HTERT RPE-1 (cell line): ENCODE data around the gene AACS.
"Not testable (repeated sequence)": the region's sequence is repeated elsewhere in the genome, so short reads cannot be mapped to it uniquely, and the experiment has no call there.

Source experiments
- in situ Hi-C: fragments of 300-500 bp; cut with MboI; formaldehyde crosslinking; loops from 4 replicates; pipeline ENCODE4 v1.14.3; 2020; ENCODE audit warnings: low sequenced_read_pairs

The AACS gene

DNA sequence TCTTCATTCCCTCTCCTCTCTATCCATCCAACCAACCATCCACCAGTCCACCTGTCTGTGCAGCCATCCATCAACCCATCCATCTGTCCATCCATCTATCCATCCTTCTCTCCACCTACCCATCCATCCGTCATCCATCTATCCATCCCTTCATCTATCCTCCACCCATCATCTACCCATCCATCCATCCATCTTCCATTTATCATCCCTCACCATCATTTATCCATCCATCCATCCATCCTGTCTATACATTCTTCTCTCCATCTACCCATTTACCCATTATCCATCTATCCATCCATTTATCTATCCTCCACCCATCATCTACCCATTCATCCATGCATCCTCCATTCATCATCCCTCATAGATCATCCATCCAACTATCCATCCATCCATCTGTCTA lies 24.4 kb downstream of the AACS start:
- in situ Hi-C loops, result no loop called here

DNA sequence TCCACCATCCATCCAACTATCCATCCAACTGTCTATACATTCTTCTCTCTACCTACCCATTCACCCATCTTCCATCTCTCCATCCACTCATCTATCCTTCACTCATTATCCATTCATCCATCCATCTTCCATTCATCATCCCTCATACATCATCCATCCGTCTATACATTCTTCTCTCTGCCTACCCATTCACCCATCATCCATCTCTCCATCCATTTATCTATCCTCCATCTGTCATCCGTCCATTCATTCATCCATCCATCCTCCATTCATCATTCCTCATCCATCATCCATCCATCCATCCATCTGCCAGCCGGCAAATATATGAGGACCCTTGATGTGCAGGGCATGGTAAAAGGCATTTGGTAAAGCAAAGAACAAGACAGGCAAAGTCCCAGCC lies 25.2 kb downstream of the AACS start:
- in situ Hi-C loops, result no loop called here

DNA sequence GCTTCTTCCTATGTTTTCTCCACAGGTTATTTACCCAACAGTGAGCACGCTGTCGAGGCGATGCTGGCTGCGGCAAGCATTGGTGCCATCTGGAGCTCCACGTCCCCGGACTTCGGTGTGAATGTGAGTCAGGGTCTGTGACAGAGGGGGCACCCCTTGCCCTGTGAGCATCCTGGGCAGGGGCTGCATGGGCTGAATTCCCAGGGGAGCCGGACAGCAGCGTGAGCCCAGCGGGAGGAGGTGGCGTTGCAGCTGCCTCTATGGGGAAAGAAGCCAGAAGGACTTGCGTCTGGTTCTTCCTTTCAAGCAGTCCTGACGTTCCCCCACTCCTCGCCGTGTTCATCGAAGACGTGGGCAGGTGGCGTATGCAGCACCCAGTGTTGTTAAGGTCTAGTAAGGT lies 26.2 kb downstream of the AACS start:
- in situ Hi-C loops, result no loop called here

DNA sequence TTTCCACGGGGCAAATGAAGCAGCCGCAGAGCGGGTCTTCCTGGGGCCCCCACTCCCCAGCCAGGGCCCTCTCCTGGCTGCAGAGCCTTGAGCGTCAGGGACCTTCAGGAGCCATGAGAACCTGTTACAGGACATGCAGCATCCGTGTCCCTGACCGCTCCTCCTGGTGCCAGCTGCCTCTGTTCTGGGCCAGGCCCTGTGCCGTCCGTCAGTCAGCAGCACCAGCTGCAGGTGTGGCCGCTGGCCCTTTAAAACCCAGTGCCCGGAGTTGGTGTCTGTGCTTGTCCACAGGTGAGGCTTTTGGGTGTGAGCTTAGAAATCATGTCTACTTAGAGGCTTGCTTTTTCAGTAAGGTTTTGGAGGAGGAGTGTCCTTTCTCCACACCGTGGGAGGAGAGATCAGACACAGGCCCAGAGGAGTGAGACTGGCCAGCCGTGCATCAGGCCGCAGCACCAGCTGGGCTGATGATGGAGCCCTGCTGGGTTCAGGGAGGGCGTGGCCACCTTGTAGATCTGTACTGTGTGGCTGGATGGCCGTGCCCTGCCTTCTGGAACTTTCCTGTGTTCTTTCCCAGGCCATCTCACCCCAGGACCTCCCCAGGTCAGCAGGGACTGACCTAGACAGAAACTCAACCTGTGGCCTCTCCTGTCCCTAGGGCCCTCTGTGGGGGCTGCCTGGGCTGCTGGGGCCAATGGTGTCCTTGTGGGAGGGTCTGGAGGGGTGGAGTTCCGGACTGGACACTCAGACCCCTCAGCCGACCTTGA lies 27.1 kb downstream of the AACS start:
- in situ Hi-C loops, result no loop called here

DNA sequence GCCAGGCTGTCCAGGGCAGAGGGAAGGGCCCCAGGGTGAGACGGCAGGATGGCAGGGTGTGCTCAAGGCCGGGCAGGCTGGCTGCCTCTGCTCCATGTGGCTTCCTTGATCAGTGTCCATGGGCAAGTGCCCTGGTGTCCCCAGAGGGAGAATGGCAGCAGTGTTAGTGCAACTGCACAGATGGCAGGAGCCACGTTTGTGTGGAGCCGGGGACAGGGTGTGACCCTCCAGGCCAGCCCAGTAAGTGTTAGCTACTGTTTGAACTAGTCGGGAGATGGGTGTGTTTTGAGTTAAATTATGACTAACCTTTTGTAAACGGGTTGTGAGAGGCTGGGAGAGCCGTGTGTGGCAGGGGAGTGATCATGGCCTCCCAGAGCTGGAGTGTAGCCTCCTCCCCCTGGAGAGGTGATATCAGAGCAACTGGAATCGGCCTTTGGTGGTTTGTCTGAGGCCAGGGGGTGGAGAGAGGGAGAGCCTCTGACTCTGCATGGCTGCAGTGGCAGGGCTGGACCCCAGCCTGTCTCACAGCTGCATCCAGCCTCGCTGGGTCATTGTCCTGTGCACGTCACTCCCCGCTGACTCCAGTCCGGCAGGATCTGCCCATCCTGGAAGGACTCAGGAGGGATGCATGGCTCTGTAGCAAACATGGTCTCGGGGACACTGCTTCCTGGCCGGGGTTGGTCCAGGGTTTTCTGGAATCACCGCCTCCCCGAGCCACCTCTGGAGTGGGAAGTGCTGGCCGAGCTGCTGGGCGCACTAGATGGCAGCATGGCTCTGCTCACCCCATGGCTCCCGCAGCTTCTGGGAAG lies 27.8 kb downstream of the AACS start:
- in situ Hi-C loops, result no loop called here

DNA sequence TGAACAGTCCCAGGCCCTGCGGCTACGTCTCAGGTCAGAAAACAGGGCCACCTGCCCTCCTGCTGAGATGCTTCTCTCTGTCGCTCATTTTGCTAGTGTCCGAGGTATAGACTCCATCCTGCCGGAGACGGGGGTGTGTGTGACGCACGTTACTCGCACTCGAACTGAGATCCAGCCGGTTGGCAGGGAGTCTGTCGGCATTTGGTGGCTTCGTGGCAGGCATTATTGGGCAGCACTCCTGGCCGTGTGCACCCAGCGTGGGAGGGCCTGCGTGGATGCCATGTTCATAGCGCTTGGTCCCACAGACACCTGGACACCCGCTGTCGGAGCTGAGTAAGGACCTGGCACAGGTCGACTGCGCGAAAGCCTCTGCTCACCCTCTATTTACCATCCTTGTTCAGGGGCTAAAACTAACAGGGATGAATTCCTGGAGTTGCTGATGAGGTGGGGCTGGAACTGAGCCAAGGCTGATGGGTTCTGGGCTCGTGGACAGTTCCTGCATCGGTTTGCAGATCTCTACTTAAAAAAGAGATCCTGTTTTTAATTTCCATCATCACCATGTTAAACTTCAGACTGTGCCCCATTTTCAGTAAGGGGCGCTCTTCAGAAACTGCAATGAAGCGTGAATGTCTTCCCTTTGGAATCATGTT lies 28.6 kb downstream of the AACS start:
- in situ Hi-C loops, result no loop called here

DNA sequence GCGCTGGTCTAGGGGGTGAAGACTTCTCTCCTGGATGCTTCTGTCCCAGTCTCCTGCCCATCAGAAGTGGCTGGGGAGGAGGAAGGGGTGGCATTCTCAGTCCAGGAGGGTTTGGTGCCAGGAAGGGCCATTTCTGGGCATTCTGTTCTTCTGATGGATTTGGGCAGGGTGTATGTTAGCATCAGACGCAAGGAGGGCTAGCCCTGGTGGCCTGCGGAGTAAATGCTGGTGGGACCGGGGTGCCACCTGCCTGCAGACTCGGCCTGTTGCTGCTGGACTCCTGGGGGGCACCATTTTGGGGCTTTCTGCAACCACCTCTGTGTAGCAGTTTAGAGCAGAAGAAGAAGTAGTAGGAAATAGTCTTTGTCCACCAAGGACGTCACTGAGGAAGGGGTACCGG lies 31.7 kb downstream of the AACS start:
- in situ Hi-C loops, result no loop called here

DNA sequence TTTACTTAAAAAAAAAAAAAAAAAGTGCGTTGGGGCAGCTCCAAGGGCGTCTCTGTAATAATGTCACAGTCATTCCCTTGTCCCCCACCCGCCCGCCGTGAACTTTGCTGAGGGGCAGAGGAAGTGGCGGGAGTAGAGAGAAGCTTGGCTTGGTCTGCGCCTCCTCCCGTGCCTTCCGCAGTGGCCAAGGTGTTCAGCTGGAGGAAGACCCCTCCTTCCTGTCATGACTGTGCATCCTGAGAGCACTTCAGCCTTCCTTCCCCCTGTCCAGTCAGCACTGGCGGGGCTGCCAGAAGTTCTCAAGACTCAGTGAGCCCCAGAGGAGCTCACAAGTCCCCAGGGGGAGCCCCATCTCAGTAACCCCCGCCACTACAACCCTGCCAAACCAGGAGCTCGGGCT lies 32.2 kb downstream of the AACS start:
- in situ Hi-C loops, result no loop called here

DNA sequence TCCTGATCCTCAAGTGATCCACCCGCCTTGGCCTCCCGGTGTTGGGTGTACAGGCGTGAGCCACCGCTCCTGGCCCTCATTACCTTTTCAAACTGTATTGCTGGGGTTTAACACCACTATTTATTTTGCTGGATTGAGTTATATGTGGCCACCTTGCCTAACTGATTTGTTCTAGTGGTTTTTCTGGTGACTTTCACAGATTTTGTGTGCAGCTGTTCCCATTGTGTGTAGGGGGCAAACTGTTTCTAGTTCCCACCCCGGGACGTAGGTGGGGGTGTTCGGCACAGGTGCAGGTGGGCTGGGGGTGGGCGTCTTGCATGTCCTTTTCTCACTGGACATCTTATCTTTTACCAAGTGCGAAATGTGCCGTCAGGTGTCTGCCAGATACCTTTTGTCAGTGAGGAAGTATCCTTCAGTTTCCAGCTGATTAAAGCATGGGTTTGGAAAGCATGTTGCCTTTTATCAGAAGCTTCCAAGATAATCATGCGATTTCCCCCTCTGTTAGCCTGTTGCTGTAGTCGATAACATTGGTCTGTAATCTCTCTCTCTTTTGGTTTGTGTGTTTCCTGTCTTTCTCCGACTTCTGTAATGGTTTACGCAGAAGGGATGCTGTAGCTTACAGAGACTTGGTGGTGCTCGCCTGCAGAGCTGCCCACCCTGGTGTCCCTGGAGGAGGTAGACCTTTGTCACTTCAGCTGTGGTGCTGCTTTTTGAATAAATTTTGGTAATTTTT lies 33.6 kb downstream of the AACS start:
- in situ Hi-C loops, result no loop called here

DNA sequence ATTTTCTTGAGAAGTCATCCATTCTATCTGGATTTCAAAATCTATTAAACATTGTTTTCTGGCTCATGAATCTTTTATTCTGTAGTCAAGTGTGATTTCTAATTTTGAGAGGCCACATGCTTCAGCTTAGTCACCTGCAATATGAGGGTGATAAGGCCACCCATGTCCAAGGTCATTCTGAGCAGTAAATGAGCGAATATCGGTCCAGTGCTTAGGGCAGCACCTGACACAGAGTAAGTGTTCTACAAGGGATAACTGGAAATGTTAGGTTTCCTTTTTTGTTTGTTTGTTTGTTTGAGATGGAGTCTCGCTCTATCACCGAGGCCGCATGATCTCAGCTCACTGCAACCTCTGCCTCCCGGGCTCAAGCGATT lies 34.2 kb downstream of the AACS start:
- in situ Hi-C loops, result no loop called here

DNA sequence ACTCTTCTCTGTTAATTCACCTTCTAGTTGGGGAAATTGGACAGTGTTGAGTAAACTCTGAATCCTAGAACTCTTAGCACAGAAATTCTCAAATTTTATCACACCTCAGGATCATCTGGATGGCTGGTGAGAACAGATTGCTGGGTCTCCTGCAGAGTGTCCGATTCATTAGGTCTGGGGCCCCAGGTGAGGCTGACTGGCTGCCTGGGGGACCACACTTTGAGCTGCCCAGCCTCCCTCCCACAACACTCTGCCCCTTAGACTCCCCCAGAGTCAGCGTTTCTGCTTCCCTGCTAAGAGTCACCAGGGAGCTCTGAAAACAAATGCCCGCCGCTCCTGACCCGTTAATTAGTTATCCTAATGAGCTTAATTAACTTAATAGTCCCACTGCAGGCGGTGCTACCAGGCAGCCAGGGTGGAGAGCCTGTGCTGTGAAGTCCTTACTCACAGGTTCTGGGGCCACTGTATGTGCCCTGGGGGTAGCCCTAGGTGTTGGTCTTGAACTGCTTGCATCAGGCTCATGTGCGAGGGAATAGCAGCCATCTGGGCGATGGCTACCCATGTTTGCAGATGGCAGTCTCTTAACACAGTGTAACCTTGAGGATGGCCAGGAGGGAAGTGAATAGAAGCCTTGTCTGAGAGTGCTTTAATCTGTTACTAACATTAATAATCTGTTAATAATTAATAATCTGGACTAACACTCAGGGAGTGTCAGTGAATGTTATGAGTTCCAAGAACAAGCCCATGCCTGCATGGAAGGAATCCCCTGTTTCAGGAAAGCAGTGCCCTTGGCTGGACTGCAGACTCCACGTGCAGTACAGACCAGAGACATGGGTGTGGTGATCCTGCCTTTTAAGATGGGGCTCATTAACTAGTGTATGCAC lies 35.6 kb downstream of the AACS start:
- in situ Hi-C loops, result no loop called here

DNA sequence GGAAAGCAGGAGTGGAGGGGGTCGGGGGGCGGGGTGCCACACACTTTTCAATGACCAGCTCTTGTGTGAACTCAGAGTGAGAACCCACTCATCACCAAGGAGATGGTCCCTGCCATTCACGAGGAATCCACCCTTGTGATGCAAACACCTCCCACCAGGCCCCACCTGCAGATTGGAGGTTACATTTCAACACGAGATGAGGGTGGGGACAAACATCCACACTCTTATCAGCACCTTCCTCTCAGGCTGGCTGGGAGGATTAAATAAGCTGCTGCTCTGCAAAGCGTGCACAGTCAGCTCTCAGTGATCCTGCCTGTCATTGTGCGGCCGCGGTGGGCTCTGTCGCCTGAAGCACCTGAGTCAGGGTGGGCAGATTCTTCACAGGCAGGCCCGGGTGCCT lies 39.7 kb downstream of the AACS start:
- in situ Hi-C loops, result no loop called here

DNA sequence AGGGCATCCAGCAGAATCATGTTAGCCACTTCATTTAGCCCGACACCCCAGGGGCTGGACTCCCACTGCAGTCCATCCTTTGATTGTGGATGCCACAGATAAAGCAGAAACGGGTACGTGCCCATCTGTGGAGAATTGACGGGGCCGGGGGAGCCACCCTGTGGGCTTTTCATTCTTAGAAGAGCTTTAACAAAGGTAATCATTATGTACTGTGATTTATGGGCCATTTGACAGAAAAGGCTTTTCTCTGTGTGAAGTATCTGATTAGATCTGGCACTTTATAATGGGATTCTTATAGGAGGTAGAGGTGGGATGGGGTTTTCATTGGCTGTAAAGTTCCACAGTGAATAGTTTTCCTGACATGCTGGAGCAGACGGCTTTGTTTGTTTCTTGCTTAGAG lies 40.4 kb downstream of the AACS start:
- in situ Hi-C loops, result no loop called here

DNA sequence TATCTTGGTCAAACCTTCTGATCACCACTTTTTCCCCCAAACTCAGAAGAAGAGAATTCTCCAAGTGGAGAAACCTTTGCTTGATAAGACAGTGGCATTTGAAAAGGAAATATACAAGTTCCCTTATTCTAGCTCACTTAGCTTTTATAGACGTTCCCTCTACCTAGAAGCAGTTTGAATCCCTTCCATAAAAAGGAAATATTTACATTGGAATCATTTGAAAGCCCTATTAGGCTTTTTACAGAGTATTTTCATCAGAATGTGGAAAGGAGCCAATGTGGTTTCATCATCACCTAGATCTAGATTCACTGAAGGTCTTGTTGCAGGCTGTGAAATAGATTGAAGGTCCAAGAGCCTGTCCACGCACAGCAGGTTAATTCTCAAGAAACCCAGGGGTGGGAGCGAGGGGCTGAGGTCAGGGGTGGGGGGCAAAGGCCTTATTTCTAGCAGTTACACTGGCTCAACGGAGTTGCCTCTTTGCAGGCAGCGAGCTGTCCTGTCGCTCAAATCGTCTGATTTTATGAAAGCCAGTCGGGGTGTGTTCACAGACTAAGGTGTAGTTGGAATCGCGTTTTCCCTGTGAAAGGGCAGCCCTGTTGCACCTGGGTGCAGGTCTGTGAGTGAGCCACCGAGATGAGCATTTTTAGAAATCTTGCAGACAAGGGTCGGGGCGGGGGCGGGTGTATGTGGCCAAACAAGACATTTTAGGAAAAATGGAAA lies 45.6 kb downstream of the AACS start:
- in situ Hi-C loops, result no loop called here

DNA sequence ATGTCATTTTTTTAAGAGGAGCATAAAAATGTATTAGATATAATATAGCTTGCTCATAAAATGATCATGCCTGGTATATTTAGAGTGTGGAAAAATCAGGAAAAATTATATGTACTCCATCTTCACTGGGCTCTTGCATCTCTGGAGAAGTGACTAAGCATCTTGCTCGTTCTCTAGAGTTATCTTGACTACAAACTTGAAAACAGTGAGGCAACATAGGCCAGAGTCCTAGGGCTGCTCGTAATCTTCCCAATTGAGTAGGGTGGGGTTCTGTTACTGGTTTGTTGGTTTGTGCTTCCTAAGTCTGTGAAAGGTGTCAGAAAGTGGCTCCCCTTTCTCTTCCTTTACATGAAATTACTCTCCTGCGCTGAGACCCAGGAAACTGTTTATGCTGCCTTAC lies 46.2 kb downstream of the AACS start:
- in situ Hi-C loops, result no loop called here

DNA sequence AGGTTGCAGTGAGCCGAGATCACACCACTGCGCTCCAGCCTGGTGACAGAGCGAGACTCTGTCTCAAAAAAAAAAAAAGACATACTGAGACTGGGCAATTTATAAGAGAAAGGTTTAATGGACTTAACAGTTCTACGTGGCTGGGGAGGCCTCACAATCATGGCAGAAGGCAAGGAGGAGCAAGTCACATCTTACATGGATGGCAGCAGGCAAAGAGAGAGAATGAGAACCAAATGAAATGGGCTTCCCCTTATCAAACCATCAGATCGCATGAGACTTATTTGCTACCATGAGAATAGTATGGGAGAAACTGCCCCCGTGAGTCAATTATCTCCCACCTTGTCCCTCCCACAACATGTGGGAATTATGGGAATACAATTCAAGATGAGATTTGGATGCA lies 47.4 kb downstream of the AACS start:
- in situ Hi-C loops, result not testable (repeated sequence)

DNA sequence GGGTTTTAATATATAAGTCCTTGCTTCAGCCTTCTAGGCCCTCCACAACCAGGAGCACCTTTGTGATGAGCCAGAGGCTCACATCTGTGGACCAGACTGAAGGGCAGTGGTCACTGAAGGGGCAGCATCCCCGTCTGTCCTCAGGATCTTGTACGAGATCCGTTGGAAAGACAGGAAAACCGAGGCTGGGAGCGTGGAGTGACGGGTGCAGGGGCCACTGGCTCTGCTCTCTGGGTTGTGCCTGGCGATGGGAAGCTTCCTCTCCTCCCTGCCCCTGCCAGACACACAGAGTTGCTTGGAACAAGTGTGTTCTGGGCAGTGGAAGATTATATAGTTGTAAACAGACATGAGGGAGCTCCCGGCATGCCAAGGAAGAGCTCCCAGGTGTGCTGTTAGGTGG lies 48.0 kb downstream of the AACS start:
- in situ Hi-C loops, result no loop called here

DNA sequence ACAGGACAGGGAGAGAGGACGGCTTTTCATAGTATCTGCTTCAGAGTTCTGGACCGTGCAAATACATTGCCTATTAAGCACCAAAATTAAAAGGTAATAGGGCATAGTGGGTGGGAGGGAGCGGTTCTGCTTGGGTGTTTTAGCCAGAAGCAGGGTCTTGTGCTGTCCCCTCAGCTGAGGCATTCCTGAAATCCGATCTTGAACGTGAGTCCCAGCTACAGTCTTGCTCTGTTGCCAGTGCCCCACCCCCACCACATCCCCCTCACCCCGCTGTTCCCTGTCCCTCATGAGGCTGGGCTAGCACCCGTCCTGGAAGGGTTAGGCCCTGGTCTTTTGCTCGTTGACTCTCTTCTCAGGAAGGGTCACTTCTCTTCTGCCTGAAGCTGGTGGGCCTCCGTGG lies 48.6 kb downstream of the AACS start:
- in situ Hi-C loops, result no loop called here

DNA sequence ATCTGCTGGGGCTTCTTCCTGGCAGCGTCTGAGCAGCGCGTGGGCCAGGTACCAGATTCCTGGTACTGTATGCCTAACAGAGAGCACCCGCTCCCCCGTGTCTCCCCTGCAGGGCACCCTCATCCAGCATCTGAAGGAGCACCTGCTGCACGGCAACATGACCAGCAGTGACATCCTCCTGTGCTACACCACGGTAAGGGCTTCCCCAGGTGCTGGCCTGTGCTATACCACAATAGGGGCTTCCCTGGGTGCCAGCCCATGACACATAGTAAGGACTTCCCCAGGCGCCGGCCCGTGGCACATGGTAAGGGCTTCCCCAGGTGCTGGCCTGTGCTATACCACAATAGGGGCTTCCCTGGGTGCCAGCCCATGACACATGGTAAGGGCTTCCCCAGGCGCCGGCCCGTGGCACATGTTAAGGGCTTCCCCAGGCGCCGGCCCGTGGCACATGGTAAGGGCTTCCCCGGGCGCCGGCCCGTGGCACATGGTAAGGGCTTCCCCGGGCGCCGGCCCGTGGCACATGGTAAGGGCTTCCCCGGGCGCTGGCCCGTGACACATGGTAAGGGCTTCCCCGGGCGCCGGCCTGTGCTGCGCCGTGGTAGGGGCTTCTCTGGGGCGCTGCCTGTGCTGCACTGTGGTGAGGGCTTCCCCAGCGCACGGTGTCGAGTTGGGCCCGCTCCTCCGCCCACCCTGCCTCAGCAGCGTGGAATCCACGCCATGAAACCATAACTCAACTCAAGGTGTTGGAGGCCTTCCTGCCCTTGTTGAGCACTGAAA lies 49.3 kb downstream of the AACS start:
- in situ Hi-C loops, result no loop called here
